Ishikawa (cell line): Measurements from ENCODE around the gene OR10A3.

Experiments used
- CEBPB ChIP-seq: IDR thresholded peaks from 2 replicates; pipeline ENCODE4 v1.6.1; 2012
- CREB1 ChIP-seq: IDR thresholded peaks from 2 replicates; pipeline ENCODE4 v1.6.1; 2012; ENCODE audit warnings: low read depth
- EGR1 ChIP-seq: IDR thresholded peaks from 2 replicates; pipeline ENCODE4 v1.6.1; 2012
- EP300 ChIP-seq: IDR thresholded peaks from 2 replicates; pipeline ENCODE4 v1.6.1; 2012; ENCODE audit warnings: borderline replicate concordance
- FOXM1 ChIP-seq: IDR thresholded peaks from 2 replicates; pipeline ENCODE4 v1.6.1; 2012; ENCODE audit warnings: low read depth, borderline replicate concordance
- MAX ChIP-seq: IDR thresholded peaks from 2 replicates; pipeline ENCODE4 v1.6.1; 2012
- NFIC ChIP-seq: IDR thresholded peaks from 2 replicates; pipeline ENCODE4 v1.6.1; 2012
- RAD21 ChIP-seq: IDR thresholded peaks from 2 replicates; pipeline ENCODE4 v1.6.1; 2012; ENCODE audit warnings: low read depth
- REST ChIP-seq: IDR thresholded peaks from 2 replicates; pipeline ENCODE4 v1.6.1; 2012; ENCODE audit warnings: low read depth, mild to moderate bottlenecking
- TAF1 ChIP-seq: IDR thresholded peaks from 2 replicates; pipeline ENCODE4 v1.6.1; 2012; ENCODE audit warnings: low read depth, mild to moderate bottlenecking
- TCF12 ChIP-seq: IDR thresholded peaks from 2 replicates; pipeline ENCODE4 v1.6.1; 2012; ENCODE audit warnings: low read depth
- TEAD4 ChIP-seq: IDR thresholded peaks from 2 replicates; pipeline ENCODE4 v1.6.1; 2012
- YY1 ChIP-seq: IDR thresholded peaks from 2 replicates; pipeline ENCODE4 v1.6.1; 2012; ENCODE audit warnings: low read depth
- ZBTB7A ChIP-seq: IDR thresholded peaks from 2 replicates; pipeline ENCODE4 v1.6.1; 2012; ENCODE audit warnings: low read depth
- TF ChIP-seq, protein P1 (sequence below): IDR thresholded peaks from 2 replicates; pipeline ENCODE4 v1.6.1; 2012

The OR10A3 gene

DNA sequence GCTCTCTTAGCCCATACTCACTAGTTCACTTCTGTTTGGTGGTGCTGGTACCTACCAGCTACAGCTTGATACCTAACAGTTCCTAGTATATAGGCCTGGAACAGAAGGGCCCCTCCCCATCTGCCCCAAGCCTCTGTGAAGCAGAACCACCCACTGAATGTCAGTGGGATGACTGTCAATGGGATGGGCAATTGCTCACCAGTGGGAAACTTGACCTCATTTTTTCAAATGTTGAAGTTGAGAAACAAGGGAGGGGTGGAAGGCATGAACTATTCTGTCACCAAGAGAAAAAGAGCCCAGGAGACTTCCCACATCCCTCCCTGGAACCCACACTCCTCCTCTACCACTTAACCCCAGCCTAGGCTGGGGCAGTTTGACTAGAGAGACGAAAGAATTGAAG is 23.9 kb upstream of the OR10A3 start, which contains the start of gene NLRP10:
Gene NLRP10 (minus strand): TSS at position 62 of the 400 bp plus-strand sequence. CDS start 1,952 bp downstream, outside the sequence.
- TF ChIP-seq, protein P1, sequence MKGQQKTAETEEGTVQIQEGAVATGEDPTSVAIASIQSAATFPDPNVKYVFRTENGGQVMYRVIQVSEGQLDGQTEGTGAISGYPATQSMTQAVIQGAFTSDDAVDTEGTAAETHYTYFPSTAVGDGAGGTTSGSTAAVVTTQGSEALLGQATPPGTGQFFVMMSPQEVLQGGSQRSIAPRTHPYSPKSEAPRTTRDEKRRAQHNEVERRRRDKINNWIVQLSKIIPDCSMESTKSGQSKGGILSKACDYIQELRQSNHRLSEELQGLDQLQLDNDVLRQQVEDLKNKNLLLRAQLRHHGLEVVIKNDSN = no peak

- no peak for TF ChIP-seq NFIC
- no peak for TF ChIP-seq CEBPB
- no peak for TF ChIP-seq EP300
- no peak for TF ChIP-seq MAX
- TF ChIP-seq EGR1 = no peak
These were observed 23.4 kb upstream of the OR10A3 start for GRCh38 chr11:7964873-7965272.

GRCh38 chr11:7964261-7964660 is 22.8 kb upstream of the OR10A3 start:
- TF ChIP-seq TEAD4 (no peak), CREB1 (no peak), TCF12 (no peak), NFIC (no peak), EP300 (no peak), TAF1 (no peak), EGR1 (no peak), CEBPB (no peak)
- TF ChIP-seq, protein P1 = no peak

- TF ChIP-seq YY1 (no peak), MAX (no peak), TCF12 (no peak), FOXM1 (no peak)
These were observed 13.7 kb upstream of the OR10A3 start for GRCh38 chr11:7955191-7955590.

DNA sequence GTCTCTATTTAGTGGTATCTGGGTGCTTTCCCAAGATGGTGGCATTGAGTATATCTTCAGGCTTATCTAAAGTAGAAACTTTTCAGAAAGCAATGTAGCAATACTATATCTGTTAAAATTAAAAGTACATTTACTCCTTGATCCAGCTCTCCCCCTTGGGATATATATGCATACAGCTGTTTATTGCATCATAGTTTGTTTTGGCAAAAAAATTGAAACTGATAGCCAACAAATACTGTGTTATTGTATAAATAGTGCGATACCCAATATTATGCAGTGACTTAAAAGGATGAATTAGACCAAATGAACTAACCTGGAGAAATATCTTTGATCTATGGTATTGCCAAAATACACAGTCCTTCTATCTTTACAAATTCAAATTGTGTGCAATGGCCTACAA is 8.4 kb upstream of the OR10A3 start:
- TF ChIP-seq EP300 (no peak), RAD21 (no peak)

DNA sequence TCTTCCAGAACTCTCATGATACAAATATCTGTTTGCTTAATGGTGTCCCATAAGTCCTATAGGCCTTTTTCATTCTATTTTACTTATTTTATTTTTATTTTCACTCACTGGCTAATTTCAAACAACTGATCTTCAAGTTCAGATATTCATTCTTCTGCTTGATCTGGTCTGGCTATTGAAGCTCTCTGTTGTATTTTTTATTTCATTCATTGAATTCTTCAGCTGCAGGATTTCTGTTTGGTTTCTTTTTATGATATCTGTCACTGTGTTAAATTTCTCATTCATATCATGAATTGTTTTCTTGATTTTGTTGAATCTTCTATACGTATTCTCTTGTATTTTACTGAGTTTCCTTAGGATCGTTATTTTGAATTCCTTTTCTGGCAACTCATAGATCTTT is 2.6 kb upstream of the OR10A3 start:
- TF ChIP-seq EP300 (no peak), EGR1 (no peak)

- TF ChIP-seq EP300 (no peak), TCF12 (no peak), REST (no peak), TEAD4 (no peak), TAF1 (no peak), EGR1 (no peak), ZBTB7A (no peak), YY1 (no peak), RAD21 (no peak), FOXM1 (no peak), MAX (no peak), CEBPB (no peak), CREB1 (no peak), NFIC (no peak)
- TF ChIP-seq, protein P1 = no peak
These were observed 362 bp downstream of the OR10A3 start for GRCh38 chr11:7941146-7941545.

DNA sequence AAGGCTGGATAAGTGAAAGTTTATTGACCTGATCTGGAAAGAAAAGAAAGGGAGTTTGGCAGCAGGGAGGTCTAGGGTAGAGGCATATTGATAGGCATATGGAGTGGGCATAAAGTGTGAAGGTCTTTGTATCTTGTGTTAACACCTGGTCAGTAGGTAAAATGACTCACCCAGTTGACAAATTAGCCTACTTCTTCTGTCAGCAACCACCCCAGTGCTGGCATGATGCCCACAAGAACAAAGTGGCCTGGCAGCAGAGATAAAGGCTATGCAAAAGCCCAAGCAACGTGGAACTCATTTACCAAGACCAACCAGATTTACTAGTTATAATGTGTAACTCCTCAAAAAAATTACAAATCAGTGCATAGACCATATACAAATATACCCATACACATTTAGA is 4.9 kb downstream of the OR10A3 start:
- TF ChIP-seq REST (no peak), RAD21 (no peak), TAF1 (no peak)
